ENCODE data around the gene PDE3B.
A peak's percentile ranks its signal among the peaks of the same experiment; 100 is the strongest.

Gene PDE3B

DNA sequence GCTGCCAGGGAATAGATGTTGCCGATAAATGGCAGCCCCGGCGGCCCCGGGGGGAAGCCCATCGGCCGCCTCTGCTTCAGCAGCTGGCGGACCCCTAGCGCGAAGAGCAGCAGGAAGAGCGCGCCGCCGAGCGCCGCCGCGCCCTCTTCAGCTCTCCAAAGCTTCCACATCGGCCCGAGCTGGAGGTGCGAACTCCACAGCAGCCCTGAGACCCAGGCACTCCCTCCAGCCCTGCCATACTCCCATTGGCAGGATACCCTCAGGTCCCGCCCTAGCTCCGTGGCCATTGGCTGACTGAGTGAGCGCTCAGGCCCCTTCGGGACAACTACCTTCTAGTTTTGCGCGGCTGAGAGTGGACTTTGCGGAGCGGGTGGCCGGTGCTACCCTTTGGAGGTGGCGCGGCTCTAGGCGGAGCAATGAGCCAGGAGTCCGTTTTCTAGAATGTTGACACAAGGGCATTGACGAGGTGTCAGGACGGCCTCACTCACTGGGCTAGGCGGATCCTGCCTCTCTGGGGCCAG lies 248.5 kb downstream of the PDE3B start, which contains the start of gene CYP2R1:
CYP2R1 (minus strand) TSS at position 196 of the 521 bp plus-strand sequence; CDS start at position 170, 26 bp downstream.
- Histone ChIP-seq H3K4me2 (ENCODE audit: low read length) (peak within 1 kb of the TSS; percentile 67), H3K4me3 (ENCODE audit: low read length) (peak within 1 kb of the TSS; percentile 28), H3K18ac (ENCODE audit: low read length) (peak within 1 kb of the TSS; percentile 55), H3K4me1 (ENCODE audit: control insufficient read depth, low read depth, low read length) (peaks cover 4% of the 10 kb centered on the region), H2BK5ac (ENCODE audit: low read length) (no peak within 1 kb of the TSS), H3K56ac (ENCODE audit: low read length) (peak within 1 kb of the TSS; percentile 83), H3K9ac (ENCODE audit: low read length) (peak within 1 kb of the TSS; percentile 70), H3K4ac (ENCODE audit: low read depth, low read length) (no peak within 1 kb of the TSS), H3K36me3 (ENCODE audit: control insufficient read depth, insufficient read depth, low read length) (no peaks in the 10 kb centered on the region), H2BK15ac (replicated peaks; ENCODE audit: low read depth) (no peak within 1 kb of the TSS), H3K79me1 (ENCODE audit: low read length) (no peaks in the 10 kb centered on the region), H4K8ac (ENCODE audit: low read depth, low read length) (no peak within 1 kb of the TSS), H2BK120ac (ENCODE audit: low read depth, low read length) (no peak within 1 kb of the TSS), H3K27ac (ENCODE audit: low read depth, low read length) (peak within 1 kb of the TSS; percentile 80), H2AK5ac (ENCODE audit: low read length) (no peak within 1 kb of the TSS), H3K27me3 (ENCODE audit: insufficient read depth, low read length, poor library complexity) (no peaks in the 10 kb centered on the region), H4K5ac (ENCODE audit: low read length) (no peak within 1 kb of the TSS), H3K79me2 (ENCODE audit: control insufficient read depth, insufficient read depth, low read length) (no peaks in the 10 kb centered on the region), H3K23ac (ENCODE audit: low read length) (no peak within 1 kb of the TSS)
- WGBS (ENCODE audit: extremely low coverage, insufficient coverage, low lambda C conversion rate), result no CpG with 5 or more reads among the region's 36 CpGs
- peak; percentile 99 for DNase-seq

DNA sequence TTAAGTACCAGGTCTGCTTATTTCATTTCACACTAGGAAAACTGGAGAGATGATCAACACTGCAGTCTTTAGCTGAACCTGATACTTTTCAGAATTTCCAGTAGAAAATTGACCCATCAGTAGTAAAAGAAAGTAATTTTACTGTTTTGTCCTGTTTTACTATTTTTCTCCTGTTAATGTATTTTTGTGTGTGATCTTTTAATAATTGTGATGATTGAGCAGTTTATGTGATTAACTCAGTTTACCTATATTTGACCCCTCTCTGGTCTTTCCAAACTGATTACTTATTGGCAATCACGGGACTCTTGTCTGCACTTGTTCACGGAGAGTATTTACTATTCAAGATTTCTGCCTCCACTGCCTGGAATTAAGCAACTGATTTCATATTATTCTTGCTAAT lies 249.0 kb downstream of the PDE3B start:
- no peaks in the 10 kb centered on the region for H3K36me3 ChIP-seq (ENCODE audit: control insufficient read depth, insufficient read depth, low read length)
- H2BK5ac ChIP-seq (ENCODE audit: low read length), result no peak overlapping the region
- no peaks in the 10 kb centered on the region for H3K79me2 ChIP-seq (ENCODE audit: control insufficient read depth, insufficient read depth, low read length)
- no peak overlapping the region for H4K5ac ChIP-seq (ENCODE audit: low read length)
- no peak overlapping the region for H3K27ac ChIP-seq (ENCODE audit: low read depth, low read length)
- WGBS (ENCODE audit: extremely low coverage, insufficient coverage, low lambda C conversion rate), result no CpG with 5 or more reads among the region's 2 CpGs
- H3K4me2 ChIP-seq (ENCODE audit: low read length), result peak overlapping the region; percentile 28
- no peak overlapping the region for H2BK15ac ChIP-seq (replicated peaks; ENCODE audit: low read depth)
- no peak overlapping the region for H3K4me3 ChIP-seq (ENCODE audit: low read length)
- H2AK5ac ChIP-seq (ENCODE audit: low read length), result no peak overlapping the region
- no peaks in the 10 kb centered on the region for H3K79me1 ChIP-seq (ENCODE audit: low read length)
- no peak overlapping the region for H3K9ac ChIP-seq (ENCODE audit: low read length)
- H3K27me3 ChIP-seq (ENCODE audit: insufficient read depth, low read length, poor library complexity), result no peaks in the 10 kb centered on the region
- no peak for DNase-seq
- no peak overlapping the region for H2BK120ac ChIP-seq (ENCODE audit: low read depth, low read length)
- H3K4ac ChIP-seq (ENCODE audit: low read depth, low read length), result no peak overlapping the region
- H3K4me1 ChIP-seq (ENCODE audit: control insufficient read depth, low read depth, low read length), result peaks cover 4% of the 10 kb centered on the region
- H3K23ac ChIP-seq (ENCODE audit: low read length), result no peak overlapping the region
- H4K8ac ChIP-seq (ENCODE audit: low read depth, low read length), result no peak overlapping the region
- H3K56ac ChIP-seq (ENCODE audit: low read length), result peak overlapping the region; percentile 22
- H3K18ac ChIP-seq (ENCODE audit: low read length), result no peak overlapping the region

DNA sequence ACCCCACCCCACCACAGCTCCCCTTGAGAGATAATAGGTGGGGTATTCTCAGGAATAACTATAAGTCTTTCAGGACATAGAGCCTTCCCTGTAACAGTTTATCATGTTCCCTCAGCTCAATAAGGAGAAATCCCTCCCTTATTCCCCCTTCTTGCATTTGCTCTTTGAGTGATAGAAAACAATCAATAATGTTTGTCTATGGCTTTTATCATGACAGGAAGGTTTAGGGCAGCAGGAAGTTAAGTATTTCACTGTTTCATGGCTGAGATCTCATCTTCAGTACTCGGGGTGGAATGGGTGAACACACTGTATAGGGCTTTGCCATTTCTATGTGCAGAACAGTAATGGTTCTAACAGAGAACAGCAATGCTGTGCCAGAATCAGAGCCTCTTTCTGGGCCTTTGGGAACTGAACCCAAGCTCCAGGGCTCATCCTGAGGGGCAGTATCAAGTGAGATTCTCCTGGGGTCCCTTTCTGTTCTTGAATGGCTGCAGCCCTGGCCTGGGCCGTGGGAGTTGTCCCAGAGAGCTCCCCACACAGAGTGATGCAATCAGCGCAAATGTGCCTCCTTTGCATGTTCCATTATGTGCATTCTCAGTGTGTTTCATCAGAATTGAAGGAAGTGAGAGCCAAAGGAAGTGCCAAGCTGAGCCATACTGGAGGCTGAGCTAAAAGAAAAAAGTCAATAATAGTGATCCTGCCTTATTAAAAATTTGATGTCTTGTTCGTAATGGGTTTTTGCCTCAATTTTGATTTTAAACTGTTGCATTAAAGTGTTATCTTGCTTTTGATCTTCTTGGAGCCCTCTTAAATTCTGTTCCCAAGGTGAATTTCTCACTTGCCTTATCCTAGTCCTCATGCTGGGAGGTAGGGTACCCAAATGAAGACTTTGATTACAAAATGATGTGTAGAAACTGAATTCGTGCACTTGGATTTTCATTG lies 251.3 kb downstream of the PDE3B start:
- Histone ChIP-seq H3K4me1 (ENCODE audit: control insufficient read depth, low read depth, low read length) (peaks cover 4% of the 10 kb centered on the region), H3K4me3 (ENCODE audit: low read length) (no peak overlapping the region), H4K5ac (ENCODE audit: low read length) (no peak overlapping the region), H3K23ac (ENCODE audit: low read length) (no peak overlapping the region), H2BK120ac (ENCODE audit: low read depth, low read length) (no peak overlapping the region), H3K79me1 (ENCODE audit: low read length) (no peaks in the 10 kb centered on the region), H3K27me3 (ENCODE audit: insufficient read depth, low read length, poor library complexity) (no peaks in the 10 kb centered on the region), H3K27ac (ENCODE audit: low read depth, low read length) (no peak overlapping the region), H3K56ac (ENCODE audit: low read length) (peak overlapping the region; percentile 43), H3K9ac (ENCODE audit: low read length) (no peak overlapping the region), H4K8ac (ENCODE audit: low read depth, low read length) (no peak overlapping the region), H3K36me3 (ENCODE audit: control insufficient read depth, insufficient read depth, low read length) (no peaks in the 10 kb centered on the region), H2BK15ac (replicated peaks; ENCODE audit: low read depth) (no peak overlapping the region), H3K79me2 (ENCODE audit: control insufficient read depth, insufficient read depth, low read length) (no peaks in the 10 kb centered on the region), H3K4ac (ENCODE audit: low read depth, low read length) (no peak overlapping the region), H2BK5ac (ENCODE audit: low read length) (no peak overlapping the region), H3K18ac (ENCODE audit: low read length) (no peak overlapping the region), H2AK5ac (ENCODE audit: low read length) (no peak overlapping the region), H3K4me2 (ENCODE audit: low read length) (no peak overlapping the region)
- peak; percentile 66 for DNase-seq
- no CpG with 5 or more reads among the region's 5 CpGs for WGBS (ENCODE audit: extremely low coverage, insufficient coverage, low lambda C conversion rate)

DNA sequence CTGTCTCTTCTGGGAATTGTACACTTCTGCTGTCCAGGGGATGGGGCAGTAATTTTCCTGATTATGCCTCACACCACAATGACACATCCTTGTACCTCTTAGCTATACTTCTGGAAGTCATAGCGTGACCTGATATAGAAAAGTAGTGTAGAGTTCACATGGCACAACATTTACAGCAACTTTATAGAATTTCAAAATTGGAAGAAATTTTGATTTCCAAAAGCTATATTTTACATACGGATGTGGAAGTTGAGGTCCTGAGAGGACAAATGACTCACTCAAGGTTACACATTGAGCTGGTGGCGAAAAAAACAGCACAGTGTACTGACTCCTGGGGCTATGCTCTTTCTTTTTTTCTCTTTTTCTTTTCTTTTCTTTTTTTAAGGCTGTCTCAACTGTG lies 254.8 kb downstream of the PDE3B start:
- DNase-seq, result no peak
- H3K18ac ChIP-seq (ENCODE audit: low read length), result no peak overlapping the region
- no peak overlapping the region for H3K27ac ChIP-seq (ENCODE audit: low read depth, low read length)
- H3K4me1 ChIP-seq (ENCODE audit: control insufficient read depth, low read depth, low read length), result peaks cover 4% of the 10 kb centered on the region
- H3K4ac ChIP-seq (ENCODE audit: low read depth, low read length), result no peak overlapping the region
- H2BK5ac ChIP-seq (ENCODE audit: low read length), result no peak overlapping the region
- H3K56ac ChIP-seq (ENCODE audit: low read length), result no peak overlapping the region
- no peak overlapping the region for H3K23ac ChIP-seq (ENCODE audit: low read length)
- H3K79me1 ChIP-seq (ENCODE audit: low read length), result no peaks in the 10 kb centered on the region
- no peak overlapping the region for H4K5ac ChIP-seq (ENCODE audit: low read length)
- H3K4me2 ChIP-seq (ENCODE audit: low read length), result no peak overlapping the region
- no peak overlapping the region for H4K8ac ChIP-seq (ENCODE audit: low read depth, low read length)
- no peaks in the 10 kb centered on the region for H3K36me3 ChIP-seq (ENCODE audit: control insufficient read depth, insufficient read depth, low read length)
- H2BK15ac ChIP-seq (replicated peaks; ENCODE audit: low read depth), result no peak overlapping the region
- H3K9ac ChIP-seq (ENCODE audit: low read length), result no peak overlapping the region
- no peaks in the 10 kb centered on the region for H3K79me2 ChIP-seq (ENCODE audit: control insufficient read depth, insufficient read depth, low read length)
- H2AK5ac ChIP-seq (ENCODE audit: low read length), result no peak overlapping the region
- no peak overlapping the region for H3K4me3 ChIP-seq (ENCODE audit: low read length)
- H2BK120ac ChIP-seq (ENCODE audit: low read depth, low read length), result no peak overlapping the region
- no CpG with 5 or more reads among the region's 3 CpGs for WGBS (ENCODE audit: extremely low coverage, insufficient coverage, low lambda C conversion rate)
- no peaks in the 10 kb centered on the region for H3K27me3 ChIP-seq (ENCODE audit: insufficient read depth, low read length, poor library complexity)

DNA sequence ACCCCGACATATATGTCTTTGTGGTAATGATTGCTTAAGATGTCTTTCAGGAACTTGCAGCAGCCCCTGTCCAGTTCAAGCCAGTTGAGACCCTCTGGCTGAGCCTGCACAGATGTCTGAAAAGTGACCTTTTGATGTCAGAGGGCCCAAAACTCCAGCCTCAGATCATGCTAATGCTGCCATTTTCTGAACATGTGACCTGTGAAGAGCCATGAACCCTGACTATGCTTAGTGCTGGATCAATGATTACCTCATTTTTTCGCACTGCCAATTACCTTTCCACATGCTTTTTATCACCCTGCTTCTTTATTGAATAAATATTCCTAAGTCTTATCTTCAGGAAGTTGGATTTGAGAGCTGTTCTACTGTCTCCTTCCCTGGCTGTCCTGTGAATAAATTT lies 255.3 kb downstream of the PDE3B start:
- Histone ChIP-seq H3K36me3 (ENCODE audit: control insufficient read depth, insufficient read depth, low read length) (no peaks in the 10 kb centered on the region), H3K23ac (ENCODE audit: low read length) (no peak overlapping the region)
- WGBS (ENCODE audit: extremely low coverage, insufficient coverage, low lambda C conversion rate), result no CpG with 5 or more reads among the region's 2 CpGs

More for the DNA sequence above, 255.3 kb downstream of the PDE3B start:
- Histone ChIP-seq H3K4ac (ENCODE audit: low read depth, low read length) (no peak overlapping the region), H3K27ac (ENCODE audit: low read depth, low read length) (no peak overlapping the region), H4K8ac (ENCODE audit: low read depth, low read length) (no peak overlapping the region), H4K5ac (ENCODE audit: low read length) (no peak overlapping the region), H2BK15ac (replicated peaks; ENCODE audit: low read depth) (no peak overlapping the region), H2AK5ac (ENCODE audit: low read length) (no peak overlapping the region), H3K27me3 (ENCODE audit: insufficient read depth, low read length, poor library complexity) (no peaks in the 10 kb centered on the region), H3K79me2 (ENCODE audit: control insufficient read depth, insufficient read depth, low read length) (no peaks in the 10 kb centered on the region), H3K9ac (ENCODE audit: low read length) (no peak overlapping the region), H2BK120ac (ENCODE audit: low read depth, low read length) (no peak overlapping the region), H2BK5ac (ENCODE audit: low read length) (no peak overlapping the region), H3K18ac (ENCODE audit: low read length) (no peak overlapping the region), H3K79me1 (ENCODE audit: low read length) (no peaks in the 10 kb centered on the region), H3K4me3 (ENCODE audit: low read length) (no peak overlapping the region), H3K56ac (ENCODE audit: low read length) (no peak overlapping the region), H3K4me1 (ENCODE audit: control insufficient read depth, low read depth, low read length) (peaks cover 4% of the 10 kb centered on the region), H3K4me2 (ENCODE audit: low read length) (no peak overlapping the region)
- no peak for DNase-seq

Data from mesendoderm (in vitro differentiated cells).